ENCODE measurements around the gene NFAT5.
"Not testable (repeated sequence)": the region's sequence is repeated elsewhere in the genome, so short reads cannot be mapped to it uniquely, and the experiment has no call there.

The NFAT5 gene

DNA sequence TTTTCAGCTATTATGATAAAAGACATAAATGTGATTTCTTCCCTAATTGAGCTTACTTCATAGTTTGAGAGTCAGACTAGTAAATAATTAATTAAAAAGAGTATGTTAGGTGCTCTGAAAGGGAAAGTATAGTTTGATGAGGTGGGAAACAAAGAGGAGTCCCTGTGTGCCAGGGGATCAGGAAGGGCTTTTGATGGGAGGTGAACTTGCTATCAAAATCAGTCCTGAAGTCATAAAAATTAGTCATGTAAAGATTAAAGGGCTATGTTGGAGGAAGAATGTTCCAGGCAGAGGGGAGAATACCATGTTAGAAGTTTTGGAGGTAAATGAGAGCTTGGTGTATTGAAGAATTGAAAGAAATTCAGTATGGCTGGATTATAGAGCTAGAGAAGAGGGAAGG, 31.0 kb downstream of the NFAT5 start:
- no peak for DNase-seq (ENCODE audit: low spot score)

DNA sequence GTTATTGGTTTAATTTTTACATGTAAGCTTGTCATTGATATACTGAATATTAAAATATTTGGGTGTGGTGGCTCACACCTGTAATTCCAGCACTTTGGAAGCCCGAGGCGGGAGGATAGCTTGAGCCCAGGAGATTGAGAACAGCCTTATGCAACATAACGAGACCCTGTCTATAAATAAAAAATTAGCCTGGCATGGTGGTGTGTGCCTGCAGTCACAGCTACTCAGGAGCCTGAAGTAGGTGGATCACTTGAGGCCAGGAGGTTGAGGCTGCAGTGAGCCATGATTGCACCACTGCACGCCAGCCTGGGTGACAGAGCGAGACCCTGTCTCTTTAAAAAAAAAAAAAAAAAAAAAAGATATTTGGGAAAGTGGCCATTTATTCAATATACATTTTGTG, 32.3 kb downstream of the NFAT5 start:
- no peak for DNase-seq (ENCODE audit: low spot score)

DNA sequence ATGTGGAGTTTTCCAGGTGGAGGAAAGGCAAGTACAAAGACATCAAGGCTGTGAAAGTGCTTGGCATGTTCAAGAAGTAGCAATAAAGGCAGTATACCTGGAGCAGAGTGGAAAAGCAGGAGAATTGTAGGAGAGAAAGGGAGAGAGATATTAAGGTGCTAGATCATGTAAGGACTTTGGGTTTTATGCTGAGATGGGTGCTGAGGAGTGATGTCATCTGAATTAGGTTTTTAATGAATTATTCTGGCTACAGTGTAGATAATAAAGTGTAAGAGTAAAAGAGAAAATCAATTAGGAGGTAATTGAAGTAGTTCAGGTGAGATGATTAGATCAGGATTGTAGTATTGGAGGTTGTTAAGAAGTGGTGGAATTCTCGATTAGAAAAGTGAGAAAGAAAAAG, 34.0 kb downstream of the NFAT5 start:
- DNase-seq (ENCODE audit: low spot score), result no peak

DNA sequence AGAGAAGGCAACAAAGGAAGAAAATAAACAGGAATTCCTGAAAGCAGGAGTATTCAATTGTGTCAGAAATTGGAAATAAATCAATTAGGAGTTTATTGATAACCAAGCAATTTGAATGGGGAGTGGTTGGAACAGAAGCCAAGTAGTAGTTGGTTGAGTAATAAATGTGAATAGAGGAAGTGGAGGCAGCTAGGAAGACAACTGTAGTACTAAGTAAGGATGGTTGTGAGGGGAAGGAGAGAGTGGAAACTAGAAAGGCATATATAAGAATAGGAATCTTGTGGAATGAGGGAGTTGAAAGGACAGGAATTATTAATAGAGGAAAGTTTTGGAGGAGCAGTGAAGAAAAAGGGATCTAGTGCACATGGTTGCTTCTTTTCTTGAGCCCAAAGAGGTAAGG, 34.4 kb downstream of the NFAT5 start:
- no peak for DNase-seq (ENCODE audit: low spot score)

DNA sequence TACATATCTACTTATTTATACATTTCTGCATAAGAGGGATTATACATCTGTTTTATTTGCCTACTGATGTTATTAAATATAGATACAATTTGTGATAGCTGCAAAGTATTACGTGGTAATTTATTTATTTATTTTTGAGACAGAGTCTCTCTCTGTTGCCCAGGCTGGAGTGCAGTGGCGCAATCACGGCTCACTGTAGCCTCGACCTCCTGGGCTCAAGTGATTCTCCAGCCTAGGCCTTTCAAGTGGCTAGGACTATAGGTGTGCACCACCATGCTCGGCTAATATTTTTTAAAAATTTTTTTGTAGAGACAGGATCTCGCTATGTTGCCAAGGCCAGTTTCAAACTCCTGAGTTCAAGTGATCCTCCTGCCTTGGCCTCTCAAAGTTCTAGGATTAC, 35.5 kb downstream of the NFAT5 start:
- DNase-seq (ENCODE audit: low spot score), result no peak

DNA sequence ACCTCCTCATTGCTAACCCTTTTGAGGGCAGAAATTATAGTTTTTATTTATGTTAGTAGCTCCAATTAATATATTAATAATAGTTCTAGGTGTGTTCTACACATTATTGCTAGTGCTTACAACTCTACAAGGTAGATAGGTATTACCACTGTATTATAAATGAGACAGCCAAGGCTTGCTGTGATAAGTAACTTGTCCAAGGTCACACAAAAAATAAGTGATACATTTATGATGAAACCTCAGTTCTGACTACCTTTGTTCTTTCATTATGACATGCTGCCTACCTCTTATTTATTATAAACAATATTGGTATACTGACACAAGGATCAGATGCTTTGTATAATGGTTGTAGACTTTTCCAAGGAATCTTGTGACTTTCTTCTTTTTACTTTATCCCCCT, 41.2 kb downstream of the NFAT5 start:
- no peak for DNase-seq (ENCODE audit: low spot score)

DNA sequence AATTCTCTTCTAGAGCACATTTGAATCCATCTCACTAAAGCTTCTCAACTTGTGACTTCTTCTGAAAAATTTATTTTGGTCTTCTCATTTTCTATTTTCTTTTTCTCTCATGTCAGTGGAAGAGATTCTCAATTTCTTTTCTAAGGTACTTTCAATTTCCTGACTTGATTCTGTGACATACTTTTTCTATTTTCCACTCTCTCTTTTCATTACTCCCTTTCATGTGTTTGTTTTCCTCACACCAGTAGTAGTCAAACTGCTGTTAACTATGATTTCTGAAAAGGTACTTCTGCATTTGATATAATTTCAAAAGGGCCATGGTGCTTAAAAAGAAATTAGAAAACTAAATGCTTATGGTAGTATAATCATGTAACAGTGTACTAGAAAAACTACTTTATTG, 41.9 kb downstream of the NFAT5 start:
- DNase-seq (ENCODE audit: low spot score), result no peak

DNA sequence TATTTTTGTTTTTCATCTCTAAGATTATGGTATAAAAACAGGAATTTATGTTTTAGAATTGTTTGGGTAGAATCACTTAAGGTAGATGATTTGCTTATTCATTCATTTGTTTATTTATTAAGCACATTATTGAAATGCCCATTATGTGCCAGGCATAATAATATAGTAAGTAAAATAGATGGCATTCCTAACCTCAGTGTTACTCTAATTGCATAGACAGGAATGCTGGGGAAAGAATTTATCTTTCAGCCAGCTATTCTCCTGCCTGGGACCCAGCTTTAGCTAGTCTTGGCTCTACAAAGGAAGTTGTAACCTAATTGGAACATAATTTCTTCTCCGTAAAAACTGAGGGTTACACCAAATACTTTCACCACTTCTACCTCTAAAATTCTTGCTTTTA, 44.6 kb downstream of the NFAT5 start:
- no peak for DNase-seq (ENCODE audit: low spot score)

DNA sequence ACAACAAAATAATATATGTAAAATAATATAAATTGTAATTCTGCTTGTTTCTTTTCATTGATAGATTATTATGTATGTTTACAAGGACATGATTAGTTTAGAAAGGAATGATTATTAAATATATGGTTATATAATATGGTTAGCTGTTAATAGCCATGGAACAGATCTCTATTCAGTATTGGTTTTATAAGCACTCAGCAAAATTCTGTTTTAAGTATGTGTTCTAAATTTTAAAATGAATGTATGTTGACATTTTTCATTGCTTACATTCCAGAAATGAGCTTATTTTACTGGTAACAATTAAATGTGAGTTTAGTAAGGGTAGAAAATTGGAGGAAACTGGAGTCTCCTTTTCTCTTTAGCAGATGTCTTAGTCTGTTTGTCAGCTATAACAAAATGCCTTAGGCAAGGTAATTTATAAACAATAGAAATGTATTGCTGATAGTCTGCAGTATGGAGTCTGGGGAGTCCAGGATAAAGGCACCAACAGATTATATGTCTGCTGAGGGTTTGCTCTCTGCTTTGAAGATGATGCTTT, 45.4 kb downstream of the NFAT5 start:
- no peak for DNase-seq (ENCODE audit: low spot score)

DNA sequence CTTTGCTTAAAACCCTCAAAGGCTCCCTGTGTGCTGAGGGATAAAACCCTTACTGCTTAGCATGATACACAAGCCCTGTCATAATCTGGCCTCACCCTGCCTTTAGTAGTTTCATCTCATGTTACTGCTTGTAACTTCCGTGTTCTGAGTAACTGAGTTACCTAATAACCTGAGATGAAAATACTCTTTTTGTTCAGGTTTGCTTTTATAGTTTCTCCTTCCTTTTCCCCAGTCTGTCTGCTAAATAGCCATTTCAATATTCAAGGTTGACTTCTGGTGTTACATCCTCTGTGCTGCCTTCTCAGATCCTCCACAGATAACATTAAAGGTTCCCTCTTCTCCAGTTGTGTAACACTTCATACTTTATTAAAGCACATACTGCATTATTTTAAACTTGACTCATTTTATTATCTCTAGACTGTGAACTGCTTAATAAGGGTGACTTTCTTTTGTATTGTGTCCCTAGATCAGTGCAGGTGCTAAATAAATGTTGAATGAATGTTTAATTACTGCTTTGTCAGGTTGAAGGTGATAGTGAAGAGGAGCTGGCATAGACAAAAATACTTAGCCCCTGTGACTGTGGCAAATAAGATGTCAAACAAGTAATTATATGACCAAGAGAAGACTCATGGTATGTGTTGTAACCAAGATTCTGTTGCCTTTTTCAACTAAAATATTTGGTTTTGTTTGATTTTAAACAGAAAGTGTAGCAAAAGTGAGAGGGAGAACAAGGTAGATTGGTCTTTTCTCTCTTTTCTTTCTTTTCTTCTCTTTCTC, 47.8 kb downstream of the NFAT5 start:
- no peak for DNase-seq (ENCODE audit: low spot score)

DNA sequence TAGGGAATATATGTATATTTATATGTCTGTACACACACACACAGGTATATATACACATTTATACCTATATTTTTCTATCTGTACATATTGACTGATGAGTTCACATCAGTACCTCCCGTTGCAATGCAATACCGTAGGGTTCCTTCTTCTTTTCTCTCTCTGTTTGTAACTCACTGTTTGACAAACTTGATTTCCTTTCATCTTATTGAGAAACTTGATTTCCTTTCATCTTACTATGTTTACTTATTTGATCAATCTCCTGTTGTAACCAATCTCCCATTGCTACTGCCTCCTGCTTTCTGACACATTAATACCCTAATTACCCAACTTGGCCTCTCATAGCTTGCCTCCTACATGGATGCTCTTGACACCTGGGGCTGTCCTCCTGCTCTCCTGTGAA, 49.8 kb downstream of the NFAT5 start:
- no peak for DNase-seq (ENCODE audit: low spot score)

DNA sequence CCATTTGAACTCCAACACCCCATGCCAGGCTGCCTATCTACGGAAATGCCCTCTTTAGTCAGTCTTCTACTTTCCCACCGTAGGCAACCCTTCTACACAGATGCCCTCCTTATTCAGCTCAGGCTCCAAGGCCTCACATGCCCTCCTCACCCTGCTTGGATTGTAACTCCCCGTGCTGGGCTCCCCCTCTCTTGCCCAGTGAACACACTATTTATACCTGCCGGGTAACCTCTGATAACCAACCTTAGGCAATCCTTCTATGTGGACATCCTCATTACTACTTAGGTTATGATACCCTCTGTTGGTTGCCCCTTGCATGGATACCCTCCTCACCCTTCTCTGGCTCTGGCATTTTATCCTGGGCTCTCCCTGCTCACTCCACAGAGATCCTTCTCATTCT, 50.3 kb downstream of the NFAT5 start:
- no peak for DNase-seq (ENCODE audit: low spot score)

DNA sequence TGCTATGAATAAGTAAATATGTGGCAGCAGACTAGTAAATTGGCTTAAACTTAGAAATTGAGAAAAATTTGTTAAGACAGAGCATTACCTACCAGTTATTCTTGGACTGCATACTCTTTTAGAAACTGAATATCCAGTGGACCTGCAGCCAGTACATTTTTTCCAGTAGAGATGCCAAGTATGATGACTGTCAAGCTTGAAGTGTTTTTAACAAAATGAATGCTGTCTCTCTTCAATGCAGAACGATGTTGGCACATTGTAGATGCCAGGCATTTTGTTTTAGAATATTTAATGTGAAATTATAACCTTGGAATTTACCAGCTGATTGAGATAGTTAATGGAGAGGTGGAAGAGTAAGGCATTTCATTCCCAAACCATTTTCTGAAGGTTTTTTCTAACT, 52.5 kb downstream of the NFAT5 start:
- no peak for DNase-seq (ENCODE audit: low spot score)

DNA sequence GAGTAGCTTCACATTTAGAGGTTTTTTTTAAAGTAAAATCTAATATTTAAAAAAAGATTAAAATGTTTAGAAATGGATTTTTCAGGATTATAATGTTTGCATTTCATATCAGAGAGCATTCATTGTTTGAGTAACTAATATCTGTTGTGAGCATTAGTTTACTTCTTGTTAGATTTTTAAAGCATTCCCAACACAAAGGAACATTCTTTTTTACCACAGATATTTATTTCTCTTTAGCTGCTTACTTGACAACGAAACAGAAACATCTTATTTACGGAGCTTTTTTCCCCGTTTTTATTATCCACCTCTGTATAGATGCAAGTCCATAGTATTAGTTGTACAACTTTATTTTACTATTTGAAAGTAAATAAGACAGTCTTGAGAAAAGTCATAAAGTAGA, 53.0 kb downstream of the NFAT5 start:
- DNase-seq (ENCODE audit: low spot score), result no peak

DNA sequence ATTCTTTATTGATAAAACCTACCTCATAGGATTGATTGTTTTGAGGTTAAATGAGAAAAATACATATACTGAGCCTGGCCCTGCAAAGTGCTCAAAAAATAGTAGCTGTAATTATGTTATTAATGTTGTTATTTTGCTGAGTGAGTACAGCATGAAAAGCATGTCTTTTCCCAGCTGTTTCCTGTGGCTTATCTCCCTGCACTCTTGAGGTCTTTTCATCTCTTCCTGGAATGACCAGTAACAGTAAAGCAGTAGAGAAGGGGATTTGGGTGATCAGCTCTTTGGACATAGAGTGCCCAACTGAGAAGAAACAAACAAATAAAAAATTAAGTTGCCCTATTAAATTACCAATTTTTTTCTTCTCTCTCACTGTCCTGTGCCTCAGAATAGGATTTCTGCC, 53.7 kb downstream of the NFAT5 start:
- DNase-seq (ENCODE audit: low spot score), result no peak

DNA sequence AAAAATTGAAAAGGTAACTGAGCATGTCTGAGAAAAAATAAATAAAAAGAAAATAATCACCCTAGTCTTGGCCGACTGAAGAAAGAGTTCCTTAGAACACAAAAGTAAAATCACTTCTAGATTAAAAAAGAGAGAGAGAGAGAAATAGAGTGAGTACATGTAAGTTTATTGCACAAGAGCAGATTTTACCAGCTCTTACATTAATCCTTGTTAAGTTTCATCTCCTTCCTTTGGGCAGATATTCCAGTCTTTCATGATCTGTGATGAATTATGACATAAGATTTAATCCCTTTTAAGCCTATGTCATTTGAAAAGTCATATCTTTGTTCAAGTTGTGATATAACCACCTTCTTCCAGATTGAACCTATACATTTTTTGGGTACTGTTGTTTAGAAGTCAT, 54.8 kb downstream of the NFAT5 start:
- DNase-seq (ENCODE audit: low spot score), result no peak

DNA sequence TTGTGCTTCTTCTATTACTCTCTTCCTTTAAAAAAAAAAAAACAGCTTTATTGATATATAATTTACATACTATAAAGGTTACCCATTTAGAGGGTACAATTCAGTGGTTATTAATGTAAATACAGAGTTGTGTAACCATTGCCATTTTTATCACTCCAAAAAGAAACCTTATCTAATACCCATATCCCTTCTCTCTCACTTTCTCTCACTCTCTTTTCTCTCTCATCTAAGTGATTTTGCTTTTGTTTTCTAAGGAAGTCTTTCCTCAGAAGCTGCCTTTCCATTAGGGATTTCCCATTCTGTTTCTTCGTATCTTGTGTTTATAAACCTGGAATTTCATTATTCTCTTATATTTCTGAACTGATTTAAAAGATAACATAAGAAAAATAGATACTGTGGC, 55.5 kb downstream of the NFAT5 start:
- no peak for DNase-seq (ENCODE audit: low spot score)

DNA sequence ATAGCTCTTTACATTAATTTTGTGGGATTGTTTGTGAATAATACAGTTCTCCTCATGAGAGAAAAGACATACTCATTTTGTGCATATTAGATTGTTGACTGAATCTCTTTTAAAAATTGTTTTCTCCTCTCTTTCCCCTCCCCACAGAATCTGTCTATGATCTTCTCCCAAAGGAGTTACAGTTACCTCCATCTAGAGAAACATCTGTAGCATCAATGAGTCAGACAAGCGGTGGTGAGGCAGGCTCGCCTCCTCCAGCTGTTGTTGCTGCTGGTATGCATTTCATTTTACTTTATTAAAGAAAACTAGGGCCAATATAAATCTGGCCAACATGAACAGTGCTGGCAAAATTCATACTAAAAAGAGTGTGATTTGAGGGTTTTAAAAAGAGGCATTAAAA, 60.5 kb downstream of the NFAT5 start:
- DNase-seq (ENCODE audit: low spot score), result no peak

DNA sequence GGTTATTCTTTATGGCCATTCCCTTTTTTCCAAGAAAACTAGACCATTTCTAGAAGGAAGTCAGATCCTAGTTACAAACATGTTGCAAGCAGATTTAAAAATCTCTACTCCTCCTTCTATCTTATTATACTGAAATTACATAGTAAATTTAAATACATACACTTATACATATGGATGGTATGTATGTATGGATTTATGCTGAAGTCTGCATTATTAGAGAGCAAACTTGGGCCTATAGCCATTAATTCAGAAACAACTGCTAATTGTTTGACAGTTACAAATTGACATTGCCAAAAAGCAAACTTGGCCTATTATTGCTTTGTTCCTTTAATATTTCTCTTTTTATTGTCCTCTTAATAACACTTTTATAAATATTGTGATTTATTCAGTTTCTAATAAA, 67.1 kb downstream of the NFAT5 start:
- DNase-seq (ENCODE audit: low spot score), result no peak

DNA sequence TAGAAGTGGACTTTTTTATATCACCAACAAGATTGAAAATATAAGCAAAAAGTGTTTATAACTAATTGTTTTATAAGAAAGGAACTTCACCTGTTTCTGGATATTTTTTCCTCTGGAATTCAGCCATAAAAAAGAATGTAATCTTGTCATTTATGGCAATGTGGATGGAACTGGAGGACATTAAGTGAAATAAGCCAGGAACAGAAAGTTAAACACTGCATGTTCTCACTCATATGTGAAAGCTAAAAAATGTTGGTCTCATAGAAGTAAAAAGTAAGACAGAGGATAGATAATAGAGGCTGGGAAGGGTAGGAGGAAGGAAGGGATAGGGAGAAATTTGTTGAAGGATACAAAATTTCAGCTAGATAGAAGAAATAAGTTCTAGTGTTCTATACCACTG, 67.6 kb downstream of the NFAT5 start:
- no peak for DNase-seq (ENCODE audit: low spot score)

DNA sequence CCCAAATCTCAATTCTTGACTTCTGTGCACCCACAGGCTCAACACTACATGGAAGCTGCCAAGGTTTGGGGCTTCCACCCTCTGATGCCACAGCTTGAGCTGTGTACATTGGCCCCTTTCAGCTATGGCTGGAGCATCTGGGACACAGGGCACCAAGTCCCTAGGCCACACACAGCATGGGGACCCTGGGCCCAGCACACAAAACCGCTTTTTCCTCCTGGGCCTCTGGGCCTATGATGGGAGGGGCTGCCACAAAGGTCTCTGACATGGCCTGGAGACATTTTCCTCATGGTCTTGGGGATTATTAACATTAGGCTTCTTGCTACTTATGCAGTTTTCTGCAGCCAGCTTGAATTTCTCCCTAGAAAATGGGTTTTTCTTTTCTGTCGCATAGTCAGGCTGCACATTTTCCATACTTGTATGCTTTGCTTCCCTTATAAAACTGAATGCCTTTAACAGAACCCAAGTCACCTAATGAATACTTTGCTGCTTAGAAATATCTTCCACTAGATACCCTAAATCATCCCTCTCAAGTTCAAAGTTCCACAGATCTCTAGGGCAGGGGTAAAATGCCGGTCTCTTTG, 70.9 kb downstream of the NFAT5 start:
- not testable (repeated sequence) for DNase-seq (ENCODE audit: low spot score)

DNA sequence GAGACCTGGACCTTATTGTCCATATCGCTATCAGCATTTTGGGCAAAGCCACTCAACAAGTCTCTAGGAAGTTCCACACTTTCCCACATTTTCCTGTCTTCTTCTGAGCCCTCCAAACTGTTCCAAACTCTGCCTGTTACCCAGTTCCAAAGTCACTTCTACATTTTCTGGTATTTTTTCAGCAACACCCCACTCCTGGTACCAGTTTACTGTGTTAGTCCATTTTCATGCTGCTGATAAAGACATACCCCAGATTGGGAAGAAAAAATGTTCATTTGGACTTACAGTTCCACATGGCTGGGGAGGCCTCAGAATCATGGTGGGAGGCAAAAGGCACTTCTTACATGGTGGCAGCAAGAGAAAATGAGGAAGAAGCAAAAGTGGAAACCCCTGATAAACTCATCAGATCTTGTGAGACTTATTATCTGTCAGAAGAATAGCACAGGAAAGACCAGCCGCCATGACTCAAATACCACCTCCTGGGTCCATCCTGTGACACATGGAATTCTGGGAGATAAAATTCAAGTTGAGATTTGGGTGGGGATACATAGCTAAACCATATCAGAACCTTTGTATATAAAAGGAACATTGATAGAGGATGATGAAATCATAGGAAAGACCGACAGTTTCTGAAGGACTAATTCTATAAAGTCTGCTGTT, 71.6 kb downstream of the NFAT5 start:
- not testable (repeated sequence) for DNase-seq (ENCODE audit: low spot score)

DNA sequence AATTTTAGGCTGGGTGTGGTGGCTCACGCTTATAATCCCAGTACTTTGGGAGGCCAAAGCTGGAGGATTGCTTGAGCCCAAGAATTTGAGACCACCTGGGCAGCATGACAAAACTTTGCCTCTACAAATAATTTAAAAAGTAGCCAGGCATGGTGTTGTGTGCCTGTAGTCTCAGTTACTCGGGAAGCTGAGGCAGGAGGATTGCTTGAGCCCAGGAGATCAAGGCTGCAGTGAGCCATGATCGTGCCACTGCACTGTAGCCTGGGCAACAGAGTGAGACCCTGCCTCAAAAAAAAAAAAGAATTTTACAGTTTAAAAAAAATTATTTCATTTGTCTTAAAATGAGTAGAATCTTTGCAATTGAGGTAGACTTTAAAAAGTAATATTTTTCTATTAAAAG, 78.2 kb downstream of the NFAT5 start:
- not testable (repeated sequence) for DNase-seq (ENCODE audit: low spot score)

Data from hematopoietic multipotent progenitor cell treated with erythropoietin and hydrocortisone succinate and interleukin-3 and kit ligand, for 17 days (in vitro differentiated cells).